Activated T-cell treated with anti-CD3 and anti-CD28 coated beads for 24 hours (primary cell): Measurements from ENCODE around the gene PFN3.

Source experiments
- DNase-seq: peaks from one replicate; pipeline ENCODE4 v3.0.0-alpha.2; 2020; ENCODE audit warnings: low read depth

PFN3 gene

DNA sequence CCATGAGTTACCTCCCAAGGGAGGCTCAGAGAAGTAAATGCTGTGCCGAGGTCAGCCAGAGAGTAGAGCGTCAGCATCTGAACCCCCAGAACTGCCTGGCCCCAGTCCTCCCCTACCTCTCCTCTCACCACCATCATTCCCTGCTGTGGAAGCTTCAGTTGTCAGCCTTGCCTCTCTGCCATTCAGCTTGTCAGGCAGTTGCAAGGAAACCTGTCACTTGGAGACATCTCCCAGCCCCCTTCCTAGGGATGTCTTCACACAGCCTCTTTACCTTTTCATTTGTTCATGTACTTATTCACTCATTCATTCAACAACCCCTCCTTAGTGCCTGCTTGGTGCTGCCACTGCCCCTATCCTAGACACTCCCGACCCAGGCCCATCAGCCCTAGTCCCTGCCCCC is 40.6 kb downstream of the PFN3 start:
- no peak for DNase-seq

- DNase-seq: no peak
Observed at GRCh38 chr5:177359451-177359851, 41.0 kb downstream of the PFN3 start.

DNA sequence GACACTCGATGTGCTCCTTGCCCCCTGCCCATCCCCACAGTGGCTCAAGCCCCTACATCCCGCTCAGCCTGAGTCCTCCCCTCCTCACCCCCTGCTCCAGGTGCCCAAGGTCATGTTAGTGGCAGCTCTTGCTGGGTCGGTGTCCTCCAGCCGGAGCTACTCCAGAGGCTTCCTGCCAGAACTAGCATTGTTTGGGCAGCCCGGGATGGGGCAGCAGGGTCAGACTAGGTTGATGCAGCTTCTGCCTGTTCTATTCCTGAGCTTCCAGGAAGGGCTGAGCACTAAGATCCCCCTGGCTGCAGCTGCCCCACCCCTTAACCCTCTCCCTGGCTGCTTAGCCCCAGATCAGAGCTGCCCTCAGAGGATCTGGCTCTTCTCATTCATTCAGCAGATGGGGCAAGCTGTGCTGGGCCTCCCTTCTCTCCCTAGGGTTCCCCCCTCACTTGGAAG is 42.1 kb downstream of the PFN3 start:
- no peak for DNase-seq

- DNase-seq: peak; percentile 54
Observed at GRCh38 chr5:177357459-177358351, 42.8 kb downstream of the PFN3 start, which contains the start of gene RGS14. RGS14 (plus strand) TSS chr5:177357924; CDS start chr5:177358025, 101 bp downstream.

DNA sequence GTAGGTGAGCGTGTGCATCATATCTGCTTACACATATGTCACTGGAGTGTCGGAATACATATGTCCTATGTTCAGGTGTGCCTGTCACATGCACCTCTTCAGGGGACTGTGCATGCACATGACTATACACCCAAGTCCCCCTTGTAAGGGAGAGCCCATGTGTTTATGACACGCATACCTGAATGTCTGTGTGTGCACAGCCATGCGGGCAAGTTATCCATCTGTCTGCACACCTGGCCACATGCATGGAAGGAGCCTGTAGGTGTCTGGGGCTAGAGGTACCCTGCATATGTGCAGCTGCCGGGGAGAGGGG is 43.4 kb downstream of the PFN3 start:
- DNase-seq: no peak

DNA sequence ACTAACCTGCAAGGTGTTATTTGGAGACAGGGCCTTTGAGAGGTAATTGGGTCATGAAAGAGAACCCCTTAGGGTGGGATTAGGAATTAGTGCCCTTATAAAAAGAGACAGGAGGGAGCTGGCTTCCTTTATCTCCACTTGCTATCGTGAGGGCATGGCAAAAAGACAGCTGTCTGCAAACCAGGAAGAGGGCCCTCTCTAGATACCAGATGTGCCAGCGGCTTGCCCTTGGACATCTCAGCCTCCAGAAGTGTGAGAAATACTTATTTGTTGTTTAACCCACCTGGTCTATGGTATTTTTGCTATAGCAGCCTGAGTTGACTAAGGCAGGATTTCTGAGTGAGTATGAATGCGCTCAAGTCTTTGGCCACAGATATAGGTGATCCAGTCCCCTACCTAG is 43.7 kb downstream of the PFN3 start:
- no peak for DNase-seq

- no peak for DNase-seq
Observed at GRCh38 chr5:177355868-177356168, 44.6 kb downstream of the PFN3 start.

DNA sequence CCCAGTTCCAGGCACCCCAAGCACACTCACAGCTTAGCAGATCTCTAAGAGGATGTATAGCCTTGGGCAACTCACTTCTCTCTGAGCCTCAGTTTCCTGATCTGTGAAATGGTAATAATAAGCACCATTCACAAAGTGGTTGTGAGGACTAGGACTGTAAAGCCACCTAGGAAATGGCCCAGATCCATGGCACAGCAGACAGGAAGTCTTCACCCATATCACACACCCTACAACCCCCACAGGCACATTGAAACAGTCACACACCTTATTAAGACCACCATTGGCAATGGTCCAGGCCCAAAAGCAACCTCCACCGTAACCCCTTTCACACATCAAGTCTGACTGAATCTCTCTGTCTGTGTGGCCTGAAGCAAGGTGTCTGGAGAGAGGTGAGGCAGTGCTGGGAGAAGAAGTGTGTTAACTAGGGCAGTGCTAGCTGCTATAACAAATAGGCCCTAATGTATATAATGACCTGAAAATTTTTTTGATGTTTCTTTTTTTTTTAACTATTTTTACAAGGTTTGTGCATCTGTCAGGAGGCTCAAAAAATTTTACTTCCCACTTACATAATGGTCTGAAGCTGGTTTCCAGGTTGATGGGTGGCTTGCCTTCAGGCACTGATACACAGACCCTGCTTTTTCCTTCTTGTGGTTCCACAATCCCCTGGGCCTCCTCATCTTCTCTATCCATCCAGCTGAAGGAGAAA is 45.1 kb downstream of the PFN3 start:
- no peak for DNase-seq

DNA sequence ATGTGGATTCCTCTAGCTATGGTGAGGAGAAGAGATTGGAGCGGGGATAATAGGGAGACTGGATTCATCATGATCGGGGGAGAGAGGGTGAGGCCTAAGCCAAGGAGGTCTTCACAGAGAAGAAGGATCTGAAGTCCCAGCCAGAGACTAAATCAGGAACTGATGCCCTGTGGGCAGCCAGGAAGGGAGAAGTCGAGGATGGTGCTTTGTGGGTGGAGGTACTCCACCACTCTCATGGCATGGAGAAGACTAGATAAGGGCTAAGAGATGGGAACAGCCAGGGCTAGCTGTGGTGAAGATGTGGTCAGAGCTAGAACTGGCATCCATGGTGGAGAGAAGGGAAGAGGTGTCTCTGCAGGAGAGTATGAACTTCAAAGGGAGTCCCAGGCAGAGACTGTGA is 45.8 kb downstream of the PFN3 start:
- no peak for DNase-seq

- no peak for DNase-seq
Observed at GRCh38 chr5:177354256-177354655, 46.2 kb downstream of the PFN3 start.

- no peak for DNase-seq
Observed at GRCh38 chr5:177353093-177353492, 47.4 kb downstream of the PFN3 start.

- DNase-seq: peak; percentile 86
Observed at GRCh38 chr5:177351392-177352329, 48.8 kb downstream of the PFN3 start, which contains the start of gene LMAN2. LMAN2 (minus strand) TSS chr5:177351668; CDS start chr5:177351647, 21 bp downstream.

DNA sequence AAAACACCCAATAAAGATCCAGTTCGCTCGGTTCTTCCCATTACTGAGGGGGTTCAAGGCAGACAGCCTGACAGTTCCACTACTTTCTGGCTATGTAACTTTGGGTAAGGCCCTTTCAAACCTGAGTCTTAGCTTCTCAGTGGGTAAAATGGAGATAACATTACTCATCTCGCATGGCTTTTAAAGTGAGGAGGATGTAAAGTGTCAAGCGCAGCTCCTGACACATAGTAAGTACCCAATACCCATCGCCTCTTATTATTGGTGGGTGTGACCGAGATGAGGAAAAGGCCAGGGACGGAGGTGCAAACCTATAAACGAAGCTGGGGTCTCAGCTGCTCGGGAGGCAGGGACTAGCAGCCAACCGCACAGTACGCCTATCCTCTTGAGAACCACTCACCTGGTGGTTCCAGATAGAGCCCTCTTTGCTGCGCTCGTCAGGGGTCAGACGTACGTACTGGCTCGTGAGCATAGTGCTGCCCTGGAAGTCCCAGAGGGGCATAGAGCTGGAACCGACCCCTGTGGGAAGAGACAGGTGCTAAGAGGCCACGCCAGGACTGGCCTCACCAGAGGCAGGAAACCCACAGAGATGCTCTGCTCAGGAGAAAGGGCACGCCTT is 49.6 kb downstream of the PFN3 start:
- no peak for DNase-seq
